Transverse colon (tissue), 3 donors: ENCODE measurements around the gene CYSTM1.

ENCODE experiments used
- EP300 ChIP-seq: sonication (generic); formaldehyde crosslinking; IDR thresholded peaks from one replicate; pipeline ENCODE4 v1.6.1; 2017; ENCODE audit warnings: antibody characterized with exemption, low read depth
- POLR2A ChIP-seq: fragments of 450-650 bp; IDR thresholded peaks from one replicate; pipeline ENCODE4 v1.6.1; 2016; ENCODE audit warnings: antibody characterized with exemption, mild to moderate bottlenecking, moderate library complexity
- TF ChIP-seq, protein P1 (sequence below), 5 experiments: fragments of 200-600 bp in 3 of 5; fragments of 450-650 bp in 2 of 5; sonication (generic) in 3 of 5; IDR thresholded peaks; 1 replicate in 2 of 5; 2 replicates in 3 of 5; pipeline ENCODE4 v1.5.1; 2016 to 2017; ENCODE audit warnings: antibody characterized with exemption in 5 of 5, inconsistent platforms in 3 of 5, mild to moderate bottlenecking in 2 of 5, moderate library complexity in 1 of 5

- TF ChIP-seq EP300 (no peak), POLR2A (no peak)
- TF ChIP-seq, protein P1, sequence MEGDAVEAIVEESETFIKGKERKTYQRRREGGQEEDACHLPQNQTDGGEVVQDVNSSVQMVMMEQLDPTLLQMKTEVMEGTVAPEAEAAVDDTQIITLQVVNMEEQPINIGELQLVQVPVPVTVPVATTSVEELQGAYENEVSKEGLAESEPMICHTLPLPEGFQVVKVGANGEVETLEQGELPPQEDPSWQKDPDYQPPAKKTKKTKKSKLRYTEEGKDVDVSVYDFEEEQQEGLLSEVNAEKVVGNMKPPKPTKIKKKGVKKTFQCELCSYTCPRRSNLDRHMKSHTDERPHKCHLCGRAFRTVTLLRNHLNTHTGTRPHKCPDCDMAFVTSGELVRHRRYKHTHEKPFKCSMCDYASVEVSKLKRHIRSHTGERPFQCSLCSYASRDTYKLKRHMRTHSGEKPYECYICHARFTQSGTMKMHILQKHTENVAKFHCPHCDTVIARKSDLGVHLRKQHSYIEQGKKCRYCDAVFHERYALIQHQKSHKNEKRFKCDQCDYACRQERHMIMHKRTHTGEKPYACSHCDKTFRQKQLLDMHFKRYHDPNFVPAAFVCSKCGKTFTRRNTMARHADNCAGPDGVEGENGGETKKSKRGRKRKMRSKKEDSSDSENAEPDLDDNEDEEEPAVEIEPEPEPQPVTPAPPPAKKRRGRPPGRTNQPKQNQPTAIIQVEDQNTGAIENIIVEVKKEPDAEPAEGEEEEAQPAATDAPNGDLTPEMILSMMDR (IDR thresholded peaks at IDR 0.05), result no peak
Measured at GRCh38 chr5:140265845-140266244, 90.9 kb downstream of the CYSTM1 start.
